ENCODE data around the gene CDKN2A. TPM values are rescaled to one million over a fixed set of nuclear protein-coding genes. Genes with fewer than 3 reads are reported as not detected.

CDKN2A gene
- total RNA-seq, 1 experiment from 2014 or later = not detected

DNA sequence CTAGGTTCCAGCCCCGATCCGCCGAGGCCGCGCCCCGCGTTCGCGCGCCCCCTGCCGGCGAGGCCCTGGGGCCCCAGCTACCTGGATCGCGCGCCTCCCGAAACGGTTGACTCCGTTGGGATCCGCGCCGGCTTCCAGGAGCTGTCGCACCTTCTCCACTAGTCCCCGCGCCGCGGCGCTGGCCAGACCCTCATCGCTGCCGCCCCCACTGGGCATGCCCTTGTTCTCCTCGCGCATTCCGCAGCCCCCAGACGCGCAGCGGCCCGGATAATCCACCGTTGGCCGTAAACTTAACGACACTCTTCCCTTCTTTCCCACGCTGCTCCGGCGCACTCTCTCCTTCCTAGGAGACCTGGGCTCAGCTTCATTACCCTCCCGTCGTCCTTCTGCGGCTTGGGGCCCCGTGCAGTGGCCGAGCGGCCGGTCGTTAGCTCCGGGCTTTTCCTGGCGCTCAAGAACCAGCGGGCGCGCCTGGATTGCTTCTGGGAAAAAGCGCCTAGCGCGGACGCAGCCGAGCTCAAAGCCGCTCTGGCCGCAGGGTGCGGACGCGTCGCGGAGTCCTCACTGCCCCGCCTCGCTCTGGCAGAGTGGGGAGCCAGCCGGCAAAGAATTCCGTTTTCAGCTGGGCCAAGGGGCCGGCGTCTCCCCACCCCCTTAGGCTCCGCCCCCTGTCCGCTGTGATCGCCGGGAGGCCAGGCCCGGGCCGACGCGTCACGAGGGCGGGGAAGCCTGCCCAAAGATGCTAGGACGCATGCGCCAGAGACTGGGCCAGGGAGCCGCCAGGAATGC lies 14.7 kb upstream of the CDKN2A start, which contains the start of gene CDKN2B:
Gene CDKN2B (minus strand): TSS at position 589 of the 789 bp plus-strand sequence. CDS start 352 bp downstream, at position 237.
- ChIA-PET POLR2A (no interaction called here), CTCF (no interaction called here)
- Histone ChIP-seq H3K36me3 (ENCODE audit: control insufficient read depth, insufficient read depth, low read length) (no peaks in the 10 kb centered on the region; the same call in 1 of the 2 replicates), H3K27me3 (ENCODE audit: control insufficient read depth, insufficient read depth, low read length) (no peaks in the 10 kb centered on the region), H3K27ac (ENCODE audit: low read length) (no peak within 1 kb of the TSS), H3K4me1 (ENCODE audit: control insufficient read depth, insufficient read depth, low read length) (no peaks in the 10 kb centered on the region), H3K9me3 (ENCODE audit: control insufficient read depth, insufficient read depth, low read depth, low read length) (no peaks in the 10 kb centered on the region), H3K4me3 (ENCODE audit: low read depth in 2 of 2, low read length in 2 of 2) (peak within 1 kb of the TSS in 1 of 2 experiments; percentile 35; a peak in 1 of 4 replicates)
- DNase-seq (ENCODE audit: low read depth, low spot score) (no peak), ATAC-seq (no peak)
- TF ChIP-seq, protein P1, sequence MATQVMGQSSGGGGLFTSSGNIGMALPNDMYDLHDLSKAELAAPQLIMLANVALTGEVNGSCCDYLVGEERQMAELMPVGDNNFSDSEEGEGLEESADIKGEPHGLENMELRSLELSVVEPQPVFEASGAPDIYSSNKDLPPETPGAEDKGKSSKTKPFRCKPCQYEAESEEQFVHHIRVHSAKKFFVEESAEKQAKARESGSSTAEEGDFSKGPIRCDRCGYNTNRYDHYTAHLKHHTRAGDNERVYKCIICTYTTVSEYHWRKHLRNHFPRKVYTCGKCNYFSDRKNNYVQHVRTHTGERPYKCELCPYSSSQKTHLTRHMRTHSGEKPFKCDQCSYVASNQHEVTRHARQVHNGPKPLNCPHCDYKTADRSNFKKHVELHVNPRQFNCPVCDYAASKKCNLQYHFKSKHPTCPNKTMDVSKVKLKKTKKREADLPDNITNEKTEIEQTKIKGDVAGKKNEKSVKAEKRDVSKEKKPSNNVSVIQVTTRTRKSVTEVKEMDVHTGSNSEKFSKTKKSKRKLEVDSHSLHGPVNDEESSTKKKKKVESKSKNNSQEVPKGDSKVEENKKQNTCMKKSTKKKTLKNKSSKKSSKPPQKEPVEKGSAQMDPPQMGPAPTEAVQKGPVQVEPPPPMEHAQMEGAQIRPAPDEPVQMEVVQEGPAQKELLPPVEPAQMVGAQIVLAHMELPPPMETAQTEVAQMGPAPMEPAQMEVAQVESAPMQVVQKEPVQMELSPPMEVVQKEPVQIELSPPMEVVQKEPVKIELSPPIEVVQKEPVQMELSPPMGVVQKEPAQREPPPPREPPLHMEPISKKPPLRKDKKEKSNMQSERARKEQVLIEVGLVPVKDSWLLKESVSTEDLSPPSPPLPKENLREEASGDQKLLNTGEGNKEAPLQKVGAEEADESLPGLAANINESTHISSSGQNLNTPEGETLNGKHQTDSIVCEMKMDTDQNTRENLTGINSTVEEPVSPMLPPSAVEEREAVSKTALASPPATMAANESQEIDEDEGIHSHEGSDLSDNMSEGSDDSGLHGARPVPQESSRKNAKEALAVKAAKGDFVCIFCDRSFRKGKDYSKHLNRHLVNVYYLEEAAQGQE (IDR thresholded peaks at IDR 0.05; ENCODE audit: insufficient read depth in 1 of 2, low read depth in 2 of 2, low read length in 1 of 2) = no peak
- TF ChIP-seq, protein P2, sequence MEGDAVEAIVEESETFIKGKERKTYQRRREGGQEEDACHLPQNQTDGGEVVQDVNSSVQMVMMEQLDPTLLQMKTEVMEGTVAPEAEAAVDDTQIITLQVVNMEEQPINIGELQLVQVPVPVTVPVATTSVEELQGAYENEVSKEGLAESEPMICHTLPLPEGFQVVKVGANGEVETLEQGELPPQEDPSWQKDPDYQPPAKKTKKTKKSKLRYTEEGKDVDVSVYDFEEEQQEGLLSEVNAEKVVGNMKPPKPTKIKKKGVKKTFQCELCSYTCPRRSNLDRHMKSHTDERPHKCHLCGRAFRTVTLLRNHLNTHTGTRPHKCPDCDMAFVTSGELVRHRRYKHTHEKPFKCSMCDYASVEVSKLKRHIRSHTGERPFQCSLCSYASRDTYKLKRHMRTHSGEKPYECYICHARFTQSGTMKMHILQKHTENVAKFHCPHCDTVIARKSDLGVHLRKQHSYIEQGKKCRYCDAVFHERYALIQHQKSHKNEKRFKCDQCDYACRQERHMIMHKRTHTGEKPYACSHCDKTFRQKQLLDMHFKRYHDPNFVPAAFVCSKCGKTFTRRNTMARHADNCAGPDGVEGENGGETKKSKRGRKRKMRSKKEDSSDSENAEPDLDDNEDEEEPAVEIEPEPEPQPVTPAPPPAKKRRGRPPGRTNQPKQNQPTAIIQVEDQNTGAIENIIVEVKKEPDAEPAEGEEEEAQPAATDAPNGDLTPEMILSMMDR (IDR thresholded peaks at IDR 0.05) = no peak
- TF ChIP-seq SIN3A (IDR thresholded peaks at IDR 0.05; ENCODE audit: borderline replicate concordance, insufficient read depth, low read depth, low read length) = no peak
- TF ChIP-seq POLR2AphosphoS5 (IDR thresholded peaks at IDR 0.05; ENCODE audit: low read depth, low read length) = no peak
- no peak for TF ChIP-seq TCF7L2 (IDR thresholded peaks at IDR 0.05; ENCODE audit: low read depth, low read length)
- intact Hi-C loops (cut with micrococcal nuclease; ENCODE audit: unreplicated experiment) (no loop called here), in situ Hi-C loops (cut with HindIII; ENCODE audit: low pct_unique_long_range_greater_than_20kb, low sequenced_read_pairs) (no loop called here)
- no TSS peak for BruUV-seq (replicated peaks)

DNA sequence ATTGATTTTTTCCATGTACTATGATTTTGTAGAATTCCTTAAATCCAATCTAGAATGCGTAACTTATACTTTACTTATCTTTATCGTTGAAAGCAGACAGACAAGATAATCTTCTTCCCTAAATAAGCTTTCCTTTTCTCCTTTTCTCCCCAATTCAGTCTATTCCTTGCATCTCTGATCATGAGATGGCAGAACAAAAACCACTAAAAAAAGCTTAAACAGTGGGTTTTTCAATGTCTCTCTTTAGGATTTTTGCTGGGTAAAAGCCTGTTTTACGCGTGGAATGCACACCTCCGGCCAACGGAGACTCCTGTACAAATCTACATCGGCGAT lies 14.2 kb upstream of the CDKN2A start:
- H3K36me3 ChIP-seq (ENCODE audit: control insufficient read depth, insufficient read depth, low read length) = no peaks in the 10 kb centered on the region; the same call in 1 of the 2 replicates
- no peak overlapping the region for H3K27ac ChIP-seq (ENCODE audit: low read length)
- no TSS peak for BruUV-seq (replicated peaks)
- intact Hi-C loops (cut with micrococcal nuclease; ENCODE audit: unreplicated experiment) = no loop called here
- ATAC-seq (no peak), DNase-seq (ENCODE audit: low read depth, low spot score) (no peak)
- H3K9me3 ChIP-seq (ENCODE audit: control insufficient read depth, insufficient read depth, low read depth, low read length) = no peaks in the 10 kb centered on the region
- POLR2A ChIA-PET = no interaction called here
- H3K4me3 ChIP-seq (ENCODE audit: low read depth in 2 of 2, low read length in 2 of 2) = peak overlapping the region in 1 of 2 experiments; percentile 35; a peak in 1 of 4 replicates
- H3K4me1 ChIP-seq (ENCODE audit: control insufficient read depth, insufficient read depth, low read length) = no peaks in the 10 kb centered on the region
- CTCF ChIA-PET = no interaction called here
- TF ChIP-seq TCF7L2 (IDR thresholded peaks at IDR 0.05; ENCODE audit: low read depth, low read length) (no peak), SIN3A (IDR thresholded peaks at IDR 0.05; ENCODE audit: borderline replicate concordance, insufficient read depth, low read depth, low read length) (no peak)
- H3K27me3 ChIP-seq (ENCODE audit: control insufficient read depth, insufficient read depth, low read length) = no peaks in the 10 kb centered on the region
- in situ Hi-C loops (cut with HindIII; ENCODE audit: low pct_unique_long_range_greater_than_20kb, low sequenced_read_pairs) = no loop called here

Measured in Panc1 (cell line).